ENCODE measurements around the gene IKZF1.

Gene IKZF1

DNA sequence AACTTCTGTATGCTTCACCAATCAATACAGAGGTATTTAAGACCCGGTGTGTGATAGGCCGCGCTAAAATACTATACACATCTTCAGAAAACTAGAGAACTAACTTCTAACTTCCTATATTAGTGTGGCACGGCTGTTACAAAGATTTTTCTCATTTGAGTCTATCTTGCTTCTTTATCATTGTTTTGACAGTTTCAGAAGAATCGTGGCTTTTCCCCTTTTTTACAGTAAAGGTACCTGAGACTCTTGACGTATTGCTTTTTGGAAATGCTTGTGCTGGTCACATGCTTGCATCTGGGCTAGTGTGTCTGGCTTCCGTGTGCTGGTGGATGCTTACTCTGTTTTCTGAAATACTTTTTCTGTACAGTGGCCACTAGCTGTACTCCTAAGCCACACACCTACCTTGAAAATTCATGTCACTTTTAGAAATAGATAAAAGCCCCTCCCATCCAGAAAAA, 12.7 kb downstream of the IKZF1 start:
- no peak overlapping the region for H3K4me3 ChIP-seq (ENCODE audit: low read length, poor library complexity, severe bottlenecking)
- H3K4me1 ChIP-seq (ENCODE audit: insufficient read depth, low read length, poor library complexity, severe bottlenecking), result peaks cover 70% of the 10 kb centered on the region
- H3K36me3 ChIP-seq (ENCODE audit: insufficient read depth, low read length), result peaks cover 34% of the 10 kb centered on the region; the same call in 1 of the 2 replicates
- no peaks in the 10 kb centered on the region for H3K9me2 ChIP-seq (replicated peaks; ENCODE audit: low read depth, low read length)
- peak overlapping the region; percentile 58 for H3K9ac ChIP-seq (ENCODE audit: low read depth, low read length, poor library complexity, severe bottlenecking)
- peaks cover 99% of the 10 kb centered on the region for H3K79me2 ChIP-seq (ENCODE audit: insufficient read depth, low read length)
- no peaks in the 10 kb centered on the region for H3K27me3 ChIP-seq (ENCODE audit: insufficient read depth, low read length, poor library complexity, severe bottlenecking)
- H3F3A ChIP-seq (ENCODE audit: low read depth), result no peaks in the 10 kb centered on the region
- no peak for TF ChIP-seq EZH2phosphoT487 (IDR thresholded peaks at IDR 0.05; ENCODE audit: borderline replicate concordance)
- TF ChIP-seq, protein P1, sequence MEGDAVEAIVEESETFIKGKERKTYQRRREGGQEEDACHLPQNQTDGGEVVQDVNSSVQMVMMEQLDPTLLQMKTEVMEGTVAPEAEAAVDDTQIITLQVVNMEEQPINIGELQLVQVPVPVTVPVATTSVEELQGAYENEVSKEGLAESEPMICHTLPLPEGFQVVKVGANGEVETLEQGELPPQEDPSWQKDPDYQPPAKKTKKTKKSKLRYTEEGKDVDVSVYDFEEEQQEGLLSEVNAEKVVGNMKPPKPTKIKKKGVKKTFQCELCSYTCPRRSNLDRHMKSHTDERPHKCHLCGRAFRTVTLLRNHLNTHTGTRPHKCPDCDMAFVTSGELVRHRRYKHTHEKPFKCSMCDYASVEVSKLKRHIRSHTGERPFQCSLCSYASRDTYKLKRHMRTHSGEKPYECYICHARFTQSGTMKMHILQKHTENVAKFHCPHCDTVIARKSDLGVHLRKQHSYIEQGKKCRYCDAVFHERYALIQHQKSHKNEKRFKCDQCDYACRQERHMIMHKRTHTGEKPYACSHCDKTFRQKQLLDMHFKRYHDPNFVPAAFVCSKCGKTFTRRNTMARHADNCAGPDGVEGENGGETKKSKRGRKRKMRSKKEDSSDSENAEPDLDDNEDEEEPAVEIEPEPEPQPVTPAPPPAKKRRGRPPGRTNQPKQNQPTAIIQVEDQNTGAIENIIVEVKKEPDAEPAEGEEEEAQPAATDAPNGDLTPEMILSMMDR (conservative IDR thresholded peaks at IDR 0.05; ENCODE audit: low read length), result peak; percentile 21; the same call in 1 of the 2 replicates
- H2AFZ ChIP-seq (ENCODE audit: low read length), result no peak overlapping the region
- peak overlapping the region; percentile 79 for H3K4me2 ChIP-seq (ENCODE audit: low read depth, low read length, poor library complexity, severe bottlenecking)
- H3K9me3 ChIP-seq (ENCODE audit: insufficient read depth, low read depth, low read length), result no peaks in the 10 kb centered on the region
- peaks cover 11% of the 10 kb centered on the region for H4K20me1 ChIP-seq (ENCODE audit: insufficient read depth, low read length, poor library complexity, severe bottlenecking)

DNA sequence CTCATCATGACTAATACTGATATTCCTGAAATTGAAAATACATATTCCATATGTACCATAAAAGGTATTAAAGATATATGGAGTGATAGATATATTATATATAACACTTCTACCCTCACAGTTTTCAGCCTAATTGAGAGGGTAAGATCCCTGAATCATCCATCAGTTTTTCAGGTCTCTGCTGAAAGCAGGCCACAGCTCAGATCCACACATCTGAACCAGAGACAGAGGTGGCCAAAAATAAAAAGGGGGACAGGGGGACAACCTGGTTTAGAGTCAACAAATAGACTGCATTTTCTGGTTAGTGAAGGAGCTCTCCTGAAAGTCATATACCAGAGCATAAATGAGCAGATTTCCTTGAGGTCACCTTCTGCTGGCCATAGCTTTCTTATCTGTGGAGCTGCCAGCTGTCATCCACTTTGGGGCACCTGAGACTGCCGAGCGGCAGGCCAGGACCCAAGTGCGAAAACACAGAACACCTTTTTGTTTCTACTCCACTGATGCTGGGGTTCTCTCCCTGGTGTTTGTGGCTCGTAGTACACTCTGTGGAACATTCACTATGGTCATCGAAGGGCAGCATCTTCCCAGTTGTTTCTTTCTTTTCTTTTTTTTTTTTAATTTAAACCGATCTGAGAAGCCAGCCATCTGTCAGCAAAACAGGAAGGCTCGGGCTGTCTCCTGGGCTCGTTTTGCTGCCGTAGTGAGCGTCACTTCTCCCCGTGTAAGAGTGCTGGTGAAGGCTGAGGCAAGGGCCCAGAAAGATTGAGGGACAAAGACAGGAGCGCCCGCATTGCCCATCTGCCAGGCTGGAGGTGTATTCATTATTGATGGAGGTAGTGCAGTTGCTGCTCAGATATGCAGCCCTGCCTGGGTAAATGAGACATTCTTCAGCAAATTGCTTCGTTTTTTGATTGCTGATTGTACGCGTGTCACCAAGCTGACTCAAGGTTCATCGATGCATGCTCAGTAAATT, 13.5 kb downstream of the IKZF1 start:
- H3K4me1 ChIP-seq (ENCODE audit: insufficient read depth, low read length, poor library complexity, severe bottlenecking), result peaks cover 63% of the 10 kb centered on the region
- H3F3A ChIP-seq (ENCODE audit: low read depth), result no peaks in the 10 kb centered on the region
- no peaks in the 10 kb centered on the region for H3K9me3 ChIP-seq (ENCODE audit: insufficient read depth, low read depth, low read length)
- no peak overlapping the region for H3K4me3 ChIP-seq (ENCODE audit: low read length, poor library complexity, severe bottlenecking)
- TF ChIP-seq EZH2phosphoT487 (IDR thresholded peaks at IDR 0.05; ENCODE audit: borderline replicate concordance), result no peak
- TF ChIP-seq, protein P1 (conservative IDR thresholded peaks at IDR 0.05; ENCODE audit: low read length), result no peak
- peak overlapping the region; percentile 79 for H3K4me2 ChIP-seq (ENCODE audit: low read depth, low read length, poor library complexity, severe bottlenecking)
- H3K79me2 ChIP-seq (ENCODE audit: insufficient read depth, low read length), result peaks cover 99% of the 10 kb centered on the region
- peaks cover 11% of the 10 kb centered on the region for H4K20me1 ChIP-seq (ENCODE audit: insufficient read depth, low read length, poor library complexity, severe bottlenecking)
- no peak overlapping the region for H3K9ac ChIP-seq (ENCODE audit: low read depth, low read length, poor library complexity, severe bottlenecking)
- H3K27me3 ChIP-seq (ENCODE audit: insufficient read depth, low read length, poor library complexity, severe bottlenecking), result no peaks in the 10 kb centered on the region
- H3K9me2 ChIP-seq (replicated peaks; ENCODE audit: low read depth, low read length), result no peaks in the 10 kb centered on the region
- H3K36me3 ChIP-seq (ENCODE audit: insufficient read depth, low read length), result peaks cover 41% of the 10 kb centered on the region; the same call in 1 of the 2 replicates
- no peak overlapping the region for H2AFZ ChIP-seq (ENCODE audit: low read length)

- H3K79me2 ChIP-seq (ENCODE audit: insufficient read depth, low read length), result peaks cover 99% of the 10 kb centered on the region
- peak overlapping the region; percentile 9 for H3K4me2 ChIP-seq (ENCODE audit: low read depth, low read length, poor library complexity, severe bottlenecking)
- H3K27me3 ChIP-seq (ENCODE audit: insufficient read depth, low read length, poor library complexity, severe bottlenecking), result no peaks in the 10 kb centered on the region
- H3K9me3 ChIP-seq (ENCODE audit: insufficient read depth, low read depth, low read length), result no peaks in the 10 kb centered on the region
- TF ChIP-seq, protein P1 (conservative IDR thresholded peaks at IDR 0.05; ENCODE audit: low read length), result peak; percentile 12; the same call in 1 of the 2 replicates
- TF ChIP-seq EZH2phosphoT487 (IDR thresholded peaks at IDR 0.05; ENCODE audit: borderline replicate concordance), result no peak
- H3K4me3 ChIP-seq (ENCODE audit: low read length, poor library complexity, severe bottlenecking), result no peak overlapping the region
- H3K4me1 ChIP-seq (ENCODE audit: insufficient read depth, low read length, poor library complexity, severe bottlenecking), result peaks cover 30% of the 10 kb centered on the region
- H3K9me2 ChIP-seq (replicated peaks; ENCODE audit: low read depth, low read length), result no peaks in the 10 kb centered on the region
- H3K9ac ChIP-seq (ENCODE audit: low read depth, low read length, poor library complexity, severe bottlenecking), result no peak overlapping the region
- H4K20me1 ChIP-seq (ENCODE audit: insufficient read depth, low read length, poor library complexity, severe bottlenecking), result peaks cover 8% of the 10 kb centered on the region
- H3K36me3 ChIP-seq (ENCODE audit: insufficient read depth, low read length), result peaks cover 76% of the 10 kb centered on the region
- H3F3A ChIP-seq (ENCODE audit: low read depth), result no peaks in the 10 kb centered on the region
- H2AFZ ChIP-seq (ENCODE audit: low read length), result no peak overlapping the region
Measured at GRCh38 chr7:50321487-50322067, 17.1 kb downstream of the IKZF1 start.

Data from Loucy (cell line).